Thyroid gland (tissue), 4 donors: ENCODE measurements around the gene CD22. TPM values are rescaled to one million over a fixed set of nuclear protein-coding genes. Genes with fewer than 3 reads are reported as not detected.

Source experiments
- DNase-seq, 2 donors: peaks; one replicate each; pipeline ENCODE4 v3.0.0-alpha.2; 2019
- H3K27ac ChIP-seq, 3 donors: fragments of 200-600 bp; sonication (generic); 1 replicate in 2 of 3; 2 replicates in 1 of 3; pipeline ENCODE4 v1.5.1; 2016 to 2019; ENCODE audit warnings: mild to moderate bottlenecking in 1 of 3, moderate library complexity in 1 of 3
- H3K27me3 ChIP-seq: fragments of 200-600 bp; sonication (generic); one replicate; pipeline ENCODE4 v1.5.1; 2019
- H3K36me3 ChIP-seq, 2 donors: fragments of 200-600 bp; sonication (generic); one replicate each; pipeline ENCODE4 v1.5.1; 2016 to 2019
- H3K4me1 ChIP-seq, 2 donors: fragments of 200-600 bp; sonication (generic); one replicate each; pipeline ENCODE4 v1.5.1; 2017 to 2019
- H3K4me3 ChIP-seq, 3 donors: fragments of 200-600 bp; sonication (generic); replicated peaks in 1 of 3; 1 replicate in 2 of 3; 2 replicates in 1 of 3; pipeline ENCODE4 v1.5.1; 2016; ENCODE audit warnings: mild to moderate bottlenecking in 1 of 3
- H3K9me3 ChIP-seq: fragments of 200-600 bp; sonication (generic); one replicate; pipeline ENCODE4 v1.5.1; 2017
- POLR2A ChIP-seq, 2 donors: fragments of 450-650 bp; IDR thresholded peaks; one replicate each; pipeline ENCODE4 v1.6.1; 2017; ENCODE audit warnings: antibody characterized with exemption in 2 of 2, mild to moderate bottlenecking in 2 of 2, moderate library complexity in 1 of 2
- WGBS, 2 donors: methylation state at CpG; one replicate each; pipeline ENCODE4 v1.1.5; 2017; 5-methylcytosine and 5-hydroxymethylcytosine counted together
- intact Hi-C: fragments of 100-400 bp; cut with DNase I; formaldehyde crosslinking; loops from one replicate; pipeline ENCODE4 v1.15.1; 2023
- total RNA-seq, 4 donors: library from RNA; depleted of rRNA; stranded (reverse); fragments of >200 nt; gene quantifications; one replicate each; pipeline ENCODE4 v1.2.3, GENCODE V29; 2016
- TF ChIP-seq, protein P1 (sequence below), 6 experiments: fragments of 200-600 bp in 3 of 6; fragments of 450-650 bp in 3 of 6; sonication (generic) in 3 of 6; IDR thresholded peaks; one replicate each; pipeline ENCODE4 v1.5.1; 2016 to 2019; ENCODE audit warnings: antibody characterized with exemption in 6 of 6, mild to moderate bottlenecking in 2 of 6, inconsistent platforms in 1 of 6, moderate library complexity in 1 of 6

The CD22 gene
- total RNA-seq, 4 donors from 2014 or later, result 0.68 to 18.4 (median 2.0) TPM

DNA sequence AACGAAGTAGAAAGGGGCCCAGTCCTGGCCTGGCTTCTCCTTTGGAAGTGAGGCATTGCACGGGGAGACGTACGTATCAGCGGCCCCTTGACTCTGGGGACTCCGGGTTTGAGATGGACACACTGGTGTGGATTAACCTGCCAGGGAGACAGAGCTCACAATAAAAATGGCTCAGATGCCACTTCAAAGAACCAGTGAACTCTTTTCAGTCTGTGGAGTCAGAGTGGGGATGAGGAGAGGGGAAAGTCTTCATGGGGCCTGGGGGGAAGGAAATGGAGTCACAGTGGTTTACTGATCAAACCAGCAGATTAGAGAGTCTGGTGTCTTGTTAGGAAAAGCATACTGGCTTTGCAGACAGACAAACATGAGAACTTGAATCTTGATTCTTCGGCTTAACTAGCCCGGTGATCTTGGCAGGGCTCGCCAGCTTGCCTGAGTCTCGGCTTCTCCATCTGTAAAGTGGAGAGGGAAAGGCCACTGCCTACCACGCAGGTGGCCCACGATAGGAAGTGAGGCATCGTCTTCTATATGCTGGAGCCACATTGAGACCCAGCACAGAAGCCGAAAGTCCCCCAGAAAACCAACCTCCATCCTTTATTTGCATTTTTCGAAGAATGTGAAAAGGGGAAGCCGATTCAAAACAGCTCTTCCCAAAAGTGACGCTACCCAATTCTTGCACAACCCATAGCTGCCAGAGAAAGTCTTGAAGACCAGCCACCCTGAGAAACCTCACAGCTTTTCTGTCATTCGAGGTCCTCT is 18.4 kb downstream of the CD22 start, which contains the start of gene FFAR1:
Gene FFAR1 (plus strand): TSS at position 732 of the 759 bp plus-strand sequence. CDS start 3,650 bp downstream, outside the sequence.
- TF ChIP-seq POLR2A (IDR thresholded peaks at IDR 0.05), result no peak
- TF ChIP-seq, protein P1, sequence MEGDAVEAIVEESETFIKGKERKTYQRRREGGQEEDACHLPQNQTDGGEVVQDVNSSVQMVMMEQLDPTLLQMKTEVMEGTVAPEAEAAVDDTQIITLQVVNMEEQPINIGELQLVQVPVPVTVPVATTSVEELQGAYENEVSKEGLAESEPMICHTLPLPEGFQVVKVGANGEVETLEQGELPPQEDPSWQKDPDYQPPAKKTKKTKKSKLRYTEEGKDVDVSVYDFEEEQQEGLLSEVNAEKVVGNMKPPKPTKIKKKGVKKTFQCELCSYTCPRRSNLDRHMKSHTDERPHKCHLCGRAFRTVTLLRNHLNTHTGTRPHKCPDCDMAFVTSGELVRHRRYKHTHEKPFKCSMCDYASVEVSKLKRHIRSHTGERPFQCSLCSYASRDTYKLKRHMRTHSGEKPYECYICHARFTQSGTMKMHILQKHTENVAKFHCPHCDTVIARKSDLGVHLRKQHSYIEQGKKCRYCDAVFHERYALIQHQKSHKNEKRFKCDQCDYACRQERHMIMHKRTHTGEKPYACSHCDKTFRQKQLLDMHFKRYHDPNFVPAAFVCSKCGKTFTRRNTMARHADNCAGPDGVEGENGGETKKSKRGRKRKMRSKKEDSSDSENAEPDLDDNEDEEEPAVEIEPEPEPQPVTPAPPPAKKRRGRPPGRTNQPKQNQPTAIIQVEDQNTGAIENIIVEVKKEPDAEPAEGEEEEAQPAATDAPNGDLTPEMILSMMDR (IDR thresholded peaks at IDR 0.05), result no peak
- DNase-seq, result no peak
- WGBS, 2 donors, result 74 to 79% methylated on average over 18 of the region's 18 CpGs
- H3K4me1 ChIP-seq, result no peaks in the 10 kb centered on the region
- H3K27ac ChIP-seq, result no peak within 1 kb of the TSS
- no peaks in the 10 kb centered on the region for H3K9me3 ChIP-seq
- no peak within 1 kb of the TSS for H3K4me3 ChIP-seq
- no peaks in the 10 kb centered on the region for H3K27me3 ChIP-seq
- no peaks in the 10 kb centered on the region for H3K36me3 ChIP-seq
- intact Hi-C loops, result loop anchor here (5.0 kb wide), 1 partner anchor 70 kb away; no protein-coding TSS in a partner anchor

GRCh38 chr19:35347930-35348298 is 18.9 kb downstream of the CD22 start:
- H3K27ac ChIP-seq, result no peak overlapping the region
- DNase-seq, result no peak
- H3K27me3 ChIP-seq, result no peaks in the 10 kb centered on the region
- no peaks in the 10 kb centered on the region for H3K36me3 ChIP-seq
- WGBS, 2 donors, result 88 to 90% methylated on average over 7 of the region's 7 CpGs
- no peak overlapping the region for H3K4me3 ChIP-seq
- no peak for TF ChIP-seq POLR2A (IDR thresholded peaks at IDR 0.05)
- TF ChIP-seq, protein P1 (IDR thresholded peaks at IDR 0.05), result no peak
- no peaks in the 10 kb centered on the region for H3K9me3 ChIP-seq
- H3K4me1 ChIP-seq, result no peaks in the 10 kb centered on the region
- intact Hi-C loops, result loop anchor here (5.0 kb wide), 1 partner anchor 71 kb away; no protein-coding TSS in a partner anchor

- no peak overlapping the region for H3K4me3 ChIP-seq
- H3K27ac ChIP-seq, result no peak overlapping the region
- no peaks in the 10 kb centered on the region for H3K9me3 ChIP-seq
- no peaks in the 10 kb centered on the region for H3K36me3 ChIP-seq
- no peak for TF ChIP-seq POLR2A (IDR thresholded peaks at IDR 0.05)
- TF ChIP-seq, protein P1 (IDR thresholded peaks at IDR 0.05), result no peak
- no peak for DNase-seq
- no peaks in the 10 kb centered on the region for H3K4me1 ChIP-seq
- no peaks in the 10 kb centered on the region for H3K27me3 ChIP-seq
- intact Hi-C loops, result loop anchor here (5.0 kb wide), 1 partner anchor 72 kb away; no protein-coding TSS in a partner anchor
- 83 to 88% methylated on average over 17 to 18 of the region's 18 CpGs for WGBS, 2 donors
Observed at GRCh38 chr19:35348911-35349611, 20.1 kb downstream of the CD22 start.

- intact Hi-C loops, result loop anchor here (5.0 to 10.0 kb wide), 4 partner anchors 73 to 265 kb away; partner anchors contain the start of genes HAUS5 and KRTDAP
- Histone ChIP-seq H3K4me1 (no peaks in the 10 kb centered on the region), H3K27me3 (no peaks in the 10 kb centered on the region), H3K4me3 (no peak overlapping the region), H3K36me3 (no peaks in the 10 kb centered on the region), H3K27ac (no peak overlapping the region), H3K9me3 (no peaks in the 10 kb centered on the region)
- TF ChIP-seq, protein P1 (IDR thresholded peaks at IDR 0.05), result no peak
- no peak for TF ChIP-seq POLR2A (IDR thresholded peaks at IDR 0.05)
- DNase-seq, result no peak
- 79 to 84% methylated on average over 14 to 15 of the region's 17 CpGs for WGBS, 2 donors
Observed at GRCh38 chr19:35349614-35350521, 20.9 kb downstream of the CD22 start.
